Neuronal stem cell (in vitro differentiated cells): ENCODE results near the gene LRP10.

Experiments
- DNase-seq: peaks from one replicate; pipeline ENCODE4 v3.0.0-alpha.2; 2013; ENCODE audit warnings: low spot score
- H2AFZ ChIP-seq: one replicate; pipeline ENCODE4 v1.6.1; 2013; ENCODE audit warnings: mild to moderate bottlenecking, low read length, inconsistent platforms
- H2AK5ac ChIP-seq: 2 replicates; pipeline ENCODE4 v1.6.1; 2013; ENCODE audit warnings: low read depth, mild to moderate bottlenecking, inconsistent platforms, low read length, moderate library complexity, mixed read lengths
- H2BK120ac ChIP-seq: 2 replicates; pipeline ENCODE4 v1.6.1; 2013; ENCODE audit warnings: low read depth, mild to moderate bottlenecking, inconsistent platforms, low read length, moderate library complexity, mixed read lengths
- H2BK12ac ChIP-seq: one replicate; pipeline ENCODE4 v1.6.1; 2013; ENCODE audit warnings: low read length, inconsistent platforms
- H2BK15ac ChIP-seq: 2 replicates; pipeline ENCODE4 v1.6.1; 2013; ENCODE audit warnings: mild to moderate bottlenecking, low read length, inconsistent platforms, mixed read lengths
- H2BK5ac ChIP-seq: one replicate; pipeline ENCODE4 v1.6.1; 2013; ENCODE audit warnings: inconsistent platforms, mild to moderate bottlenecking, low read length, moderate library complexity
- H3K14ac ChIP-seq: one replicate; pipeline ENCODE4 v1.6.1; 2013; ENCODE audit warnings: low read length, inconsistent platforms
- H3K18ac ChIP-seq: 2 replicates; pipeline ENCODE4 v1.6.1; 2013; ENCODE audit warnings: low read length, inconsistent platforms
- H3K23ac ChIP-seq: 2 replicates; pipeline ENCODE4 v1.6.1; 2013; ENCODE audit warnings: low read depth, mild to moderate bottlenecking, mixed read lengths, low read length, inconsistent platforms; ENCODE audit not compliant: poor library complexity
- H3K27ac ChIP-seq: replicated peaks from 3 replicates; pipeline ENCODE4 v1.5.1; 2013; ENCODE audit warnings: low read length, inconsistent platforms
- H3K27me3 ChIP-seq, 3 experiments: 2 replicates each; pipeline ENCODE4 v1.6.1; 2013; ENCODE audit warnings: low read length in 3 of 3, mild to moderate bottlenecking in 2 of 3, inconsistent platforms in 1 of 3, low read depth in 1 of 3, mixed read lengths in 1 of 3, moderate library complexity in 1 of 3; ENCODE audit not compliant: control insufficient read depth in 3 of 3, insufficient read depth in 3 of 3
- H3K36me3 ChIP-seq, 2 donors: replicated peaks in 1 of 2; 2 replicates each; pipeline ENCODE4 v1.6.1; 2013; ENCODE audit warnings: low read length in 2 of 2; ENCODE audit not compliant: control insufficient read depth in 2 of 2, insufficient read depth in 2 of 2
- H3K4ac ChIP-seq: 2 replicates; pipeline ENCODE4 v1.6.1; 2013; ENCODE audit warnings: inconsistent platforms, mild to moderate bottlenecking, low read length, moderate library complexity
- H3K4me1 ChIP-seq, 2 donors: 1 replicate in 1 of 2; 2 replicates in 1 of 2; pipeline ENCODE4 v1.6.1; 2013; ENCODE audit warnings: low read length in 2 of 2, low read depth in 1 of 2; ENCODE audit not compliant: control insufficient read depth in 2 of 2, insufficient read depth in 1 of 2
- H3K4me2 ChIP-seq: one replicate; pipeline ENCODE4 v1.6.1; 2013; ENCODE audit warnings: mild to moderate bottlenecking, low read length, inconsistent platforms; ENCODE audit not compliant: insufficient read depth, poor library complexity, severe bottlenecking
- H3K4me3 ChIP-seq, 2 donors: 2 replicates each; pipeline ENCODE4 v1.5.1; 2013; ENCODE audit warnings: low read length in 2 of 2, mild to moderate bottlenecking in 2 of 2, inconsistent platforms in 1 of 2, moderate library complexity in 1 of 2
- H3K79me1 ChIP-seq: one replicate; pipeline ENCODE4 v1.6.1; 2013; ENCODE audit warnings: low read depth, mild to moderate bottlenecking, inconsistent platforms, low read length, moderate library complexity
- H3K9ac ChIP-seq: one replicate; pipeline ENCODE4 v1.6.1; 2013; ENCODE audit warnings: mild to moderate bottlenecking, low read depth, low read length, inconsistent platforms; ENCODE audit not compliant: poor library complexity
- H3K9me3 ChIP-seq, 2 donors: replicated peaks in 1 of 2; 2 replicates each; pipeline versions ENCODE3 to v1.6.1; 2013; ENCODE audit warnings: low read length in 2 of 2, mild to moderate bottlenecking in 2 of 2, inconsistent platforms in 1 of 2, low read depth in 1 of 2, mixed read lengths in 1 of 2, moderate library complexity in 1 of 2; ENCODE audit not compliant: control insufficient read depth in 2 of 2, insufficient read depth in 1 of 2
- H4K8ac ChIP-seq: one replicate; pipeline ENCODE4 v1.6.1; 2013; ENCODE audit warnings: low read depth, mild to moderate bottlenecking, inconsistent platforms, low read length, moderate library complexity
- H4K91ac ChIP-seq: one replicate; pipeline ENCODE4 v1.6.1; 2013; ENCODE audit warnings: low read length, low read depth, mild to moderate bottlenecking, inconsistent platforms; ENCODE audit not compliant: poor library complexity
- WGBS, 2 donors: extraction: QIAGEN DNeasy Blood & Tissue Kit; methylation state at CpG; one replicate each; pipeline ENCODE4 v1.1.7; 2013; ENCODE audit warnings: missing lambda C conversion rate in 2 of 2, mixed read lengths in 1 of 2; ENCODE audit not compliant: insufficient read length in 2 of 2, insufficient replicate concordance in 1 of 2; ENCODE audit errors: extremely low coverage in 2 of 2; 5-methylcytosine and 5-hydroxymethylcytosine counted together

The LRP10 gene

GRCh38 chr14:22925513-22925912 is 54.0 kb downstream of the LRP10 start:
- Histone ChIP-seq H4K8ac (no peak overlapping the region), H2AK5ac (no peak overlapping the region), H2BK120ac (no peak overlapping the region), H3K36me3 (peaks cover 47 to 71% of the 10 kb centered on the region in 2 donors), H3K9ac (no peak overlapping the region), H3K79me1 (no peaks in the 10 kb centered on the region), H4K91ac (no peak overlapping the region), H2BK5ac (no peak overlapping the region), H3K4me3 (no peak overlapping the region), H3K4me1 (peaks cover 5 to 6% of the 10 kb centered on the region in 2 donors), H2BK15ac (no peak overlapping the region), H3K18ac (no peak overlapping the region), H3K14ac (no peak overlapping the region), H3K27ac (no peak overlapping the region), H3K4ac (no peak overlapping the region), H2AFZ (no peak overlapping the region), H3K4me2 (no peak overlapping the region), H3K23ac (no peak overlapping the region), H3K27me3 (no peaks in the 10 kb centered on the region), H2BK12ac (no peak overlapping the region), H3K9me3 (no peaks in the 10 kb centered on the region)
- no CpG with 5 or more reads among the region's 8 CpGs for WGBS, 2 donors
- DNase-seq, result no peak

GRCh38 chr14:22926316-22926715 is 54.8 kb downstream of the LRP10 start:
- Histone ChIP-seq H3K4me1 (peaks cover 5 to 6% of the 10 kb centered on the region in 2 donors), H3K79me1 (no peaks in the 10 kb centered on the region), H3K27ac (no peak overlapping the region), H3K36me3 (peaks cover 41 to 63% of the 10 kb centered on the region in 2 donors), H3K4me2 (no peak overlapping the region), H3K27me3 (no peaks in the 10 kb centered on the region), H2AK5ac (no peak overlapping the region), H2BK5ac (no peak overlapping the region), H3K4ac (no peak overlapping the region), H4K91ac (no peak overlapping the region), H2BK15ac (no peak overlapping the region), H4K8ac (no peak overlapping the region), H2AFZ (no peak overlapping the region), H3K18ac (no peak overlapping the region), H3K23ac (no peak overlapping the region), H3K9me3 (no peaks in the 10 kb centered on the region), H3K4me3 (no peak overlapping the region), H2BK12ac (no peak overlapping the region), H3K9ac (no peak overlapping the region), H3K14ac (no peak overlapping the region), H2BK120ac (no peak overlapping the region)
- DNase-seq, result no peak
- no CpG with 5 or more reads among the region's 4 CpGs for WGBS, 2 donors

- Histone ChIP-seq H2AK5ac (peak overlapping the region; percentile 7), H3K18ac (peak overlapping the region; percentile 98), H3K14ac (no peak overlapping the region), H2BK120ac (no peak overlapping the region), H2AFZ (peak overlapping the region; percentile 89), H3K4me2 (peak overlapping the region; percentile 83), H3K9me3 (no peaks in the 10 kb centered on the region), H3K4me3 (peak overlapping the region; percentile 79 to 99), H2BK12ac (no peak overlapping the region), H2BK5ac (no peak overlapping the region), H3K9ac (peak overlapping the region; percentile 63), H3K4me1 (peaks cover 5 to 6% of the 10 kb centered on the region in 2 donors), H3K23ac (peak overlapping the region; percentile 85), H3K36me3 (peaks cover 26 to 50% of the 10 kb centered on the region in 2 donors), H4K8ac (no peak overlapping the region), H3K27ac (no peak overlapping the region), H3K79me1 (no peaks in the 10 kb centered on the region), H4K91ac (no peak overlapping the region), H3K4ac (no peak overlapping the region), H3K27me3 (no peaks in the 10 kb centered on the region), H2BK15ac (no peak overlapping the region)
- WGBS, 2 donors, result no CpG with 5 or more reads among the region's 12 CpGs
- DNase-seq, result no peak
Measured at GRCh38 chr14:22928237-22929103, 56.9 kb downstream of the LRP10 start.

DNA sequence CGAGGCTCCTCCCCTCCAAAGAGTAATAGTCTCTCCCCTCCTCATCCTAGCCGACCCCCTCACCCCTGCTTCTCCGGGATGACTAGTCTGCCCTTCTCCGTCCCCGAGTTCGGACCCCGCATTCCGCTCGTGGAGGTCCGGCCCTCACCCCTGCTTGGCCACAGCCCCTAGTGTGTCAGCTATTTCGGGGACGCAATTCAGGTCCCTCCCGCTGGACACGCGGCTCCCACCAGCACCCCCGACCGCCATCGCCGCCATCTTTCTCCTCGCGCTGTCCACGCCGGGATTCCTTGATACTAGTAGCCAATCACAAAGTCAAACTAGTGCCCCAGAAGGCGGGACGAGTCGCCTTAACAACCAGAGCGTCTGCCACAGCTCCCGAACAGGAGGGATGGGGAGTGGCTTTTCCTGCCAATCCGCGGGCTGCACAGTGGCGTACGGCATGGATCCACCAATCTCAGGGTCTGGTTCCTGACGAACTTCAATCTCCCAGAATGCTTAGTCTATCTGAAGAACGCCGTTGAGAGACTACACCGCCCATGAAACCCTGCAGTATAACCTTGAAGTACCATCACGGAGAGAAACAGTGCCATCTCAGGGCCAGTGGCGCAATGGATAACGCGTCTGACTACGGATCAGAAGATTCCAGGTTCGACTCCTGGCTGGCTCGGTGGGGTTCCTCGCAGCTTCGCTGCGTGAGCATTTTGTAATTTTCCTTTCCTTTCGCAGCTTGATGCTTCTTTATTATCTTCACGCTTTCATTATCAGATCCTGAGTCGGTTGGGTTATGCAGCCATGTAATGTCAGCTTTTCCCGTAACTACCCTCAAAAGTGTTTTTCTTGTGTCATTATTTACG is 57.8 kb downstream of the LRP10 start, which contains the start of gene PRMT5:
PRMT5 (minus strand) TSS at position 273 of the 857 bp plus-strand sequence; CDS start at position 258, 15 bp downstream.
- H2BK5ac ChIP-seq, result no peak within 1 kb of the TSS
- H3K23ac ChIP-seq, result peak within 1 kb of the TSS; percentile 85
- H2AFZ ChIP-seq, result peak within 1 kb of the TSS; percentile 89
- peaks cover 5 to 6% of the 10 kb centered on the region in 2 donors for H3K4me1 ChIP-seq
- H3K27me3 ChIP-seq, result no peaks in the 10 kb centered on the region
- H3K4ac ChIP-seq, result no peak within 1 kb of the TSS
- H2BK12ac ChIP-seq, result no peak within 1 kb of the TSS
- H3K36me3 ChIP-seq, result peaks cover 19 to 41% of the 10 kb centered on the region in 2 donors
- H3K9ac ChIP-seq, result peak within 1 kb of the TSS; percentile 99
- H4K91ac ChIP-seq, result no peak within 1 kb of the TSS
- H3K18ac ChIP-seq, result peak within 1 kb of the TSS; percentile 98
- H3K27ac ChIP-seq, result peak within 1 kb of the TSS; percentile 69
- H2BK15ac ChIP-seq, result peak within 1 kb of the TSS; percentile 46
- H3K4me3 ChIP-seq, result peak within 1 kb of the TSS; percentile 79 to 99
- DNase-seq, result peak; percentile 100
- H3K9me3 ChIP-seq, result no peaks in the 10 kb centered on the region
- H3K79me1 ChIP-seq, result no peaks in the 10 kb centered on the region
- peak within 1 kb of the TSS; percentile 83 for H3K4me2 ChIP-seq
- H2AK5ac ChIP-seq, result peak within 1 kb of the TSS; percentile 7
- no peak within 1 kb of the TSS for H4K8ac ChIP-seq
- WGBS, 2 donors, result no CpG with 5 or more reads among the region's 51 CpGs
- H3K14ac ChIP-seq, result no peak within 1 kb of the TSS
- no peak within 1 kb of the TSS for H2BK120ac ChIP-seq
